ENCODE results near the gene SH3GL3. TPM values are rescaled to one million over a fixed set of nuclear protein-coding genes. Genes with fewer than 3 reads are reported as not detected.

The SH3GL3 gene
- total and polyA plus RNA-seq, 2 of the 13 experiments (the other 11 are each of a cell fraction or from before 2014, with no cell fraction given) = not detected

- BruUV-seq (replicated peaks) = no TSS peak
- ATAC-seq = no peak
- TF ChIP-seq ZFP36 (IDR thresholded peaks at IDR 0.05; ENCODE audit: borderline replicate concordance, low read depth, low read length, partially characterized antibody) = no peak
- TF ChIP-seq ZNF546 (CRISPR knock-in tag; conservative IDR thresholded peaks at IDR 0.05) = no peak
- no peak for TF ChIP-seq ZNF530 (CRISPR knock-in tag; IDR thresholded peaks at IDR 0.05; ENCODE audit: low read depth)
- TF ChIP-seq ETV6 (CRISPR knock-in tag; conservative IDR thresholded peaks at IDR 0.05) = no peak
- TF ChIP-seq RBM39 (IDR thresholded peaks at IDR 0.05; ENCODE audit: low read depth, low read length, poor library complexity, severe bottlenecking) = no peak
- no peak for TF ChIP-seq EED (CRISPR knock-in tag; IDR thresholded peaks at IDR 0.05)
- no peak for TF ChIP-seq NFKB2 (CRISPR knock-in tag; IDR thresholded peaks at IDR 0.05; ENCODE audit: borderline replicate concordance)
- no peak for TF ChIP-seq TOPORS (CRISPR knock-in tag; IDR thresholded peaks at IDR 0.05)
- H2AFZ ChIP-seq (ENCODE audit: low read length) = no peak overlapping the region
- POLR2A ChIA-PET = no interaction called here
- CTCF ChIA-PET (ENCODE audit: low intra/inter-chr PET ratio, low total read pairs) = no interaction called here
- no peak for DNase-seq (ENCODE audit: low spot score)
- H3K79me2 ChIP-seq (ENCODE audit: insufficient read depth, low read length) = no peaks in the 10 kb centered on the region
- H4K20me1 ChIP-seq (ENCODE audit: insufficient read depth, low read length) = no peaks in the 10 kb centered on the region
- no peak overlapping the region for H3K4me2 ChIP-seq (ENCODE audit: low read depth, low read length)
- peaks cover 0 to 3% of the 10 kb centered on the region in 2 experiments; a peak in 2 of 5 replicates for H3K27me3 ChIP-seq (ENCODE audit: control insufficient read depth in 1 of 2, insufficient read depth in 2 of 2, low read length in 2 of 2)
- intact Hi-C loops (cut with micrococcal nuclease; ENCODE audit: unreplicated experiment) (no loop called here), in situ Hi-C loops (cut with HindIII; ENCODE audit: extremely low pct_ligation_motif_present, low pct_unique_long_range_greater_than_20kb) (no loop called here)
- no peak overlapping the region for H3K9ac ChIP-seq (ENCODE audit: insufficient read depth, low read depth, low read length)
- no peaks in the 10 kb centered on the region for H3K36me3 ChIP-seq (replicated peaks in 1 of 2; ENCODE audit: control insufficient read depth in 1 of 2, insufficient read depth in 2 of 2, low read length in 2 of 2)
- no peak overlapping the region for H3K4me3 ChIP-seq (replicated peaks in 1 of 3; ENCODE audit: insufficient read depth in 1 of 3, low read depth in 2 of 3, low read length in 3 of 3)
- FAIRE-seq = no peak
- no peaks in the 10 kb centered on the region for H3K4me1 ChIP-seq (ENCODE audit: insufficient read depth, low read length)
- no peaks in the 10 kb centered on the region for H3K9me3 ChIP-seq (ENCODE audit: low read length)
- H3K27ac ChIP-seq (ENCODE audit: extremely low read length, insufficient read depth, low read length) = no peak overlapping the region
- 28% methylated on average over 8 of the region's 8 CpGs for WGBS (ENCODE audit: low lambda C conversion rate)
These were observed 65.3 kb downstream of the SH3GL3 start for GRCh38 chr15:83512459-83512858.

GRCh38 chr15:83514584-83514983, 67.4 kb downstream of the SH3GL3 start:
- H3K9ac ChIP-seq (ENCODE audit: insufficient read depth, low read depth, low read length) = no peak overlapping the region
- H3K4me1 ChIP-seq (ENCODE audit: insufficient read depth, low read length) = no peaks in the 10 kb centered on the region
- DNase-seq (ENCODE audit: low spot score) (no peak), ATAC-seq (no peak), FAIRE-seq (no peak)
- intact Hi-C loops (cut with micrococcal nuclease; ENCODE audit: unreplicated experiment) = no loop called here
- TF ChIP-seq AGO1 (IDR thresholded peaks at IDR 0.05; ENCODE audit: low read depth, low read length, poor library complexity, severe bottlenecking) (no peak), ZEB1 (IDR thresholded peaks at IDR 0.05; ENCODE audit: insufficient replicate concordance, low read depth) (no peak)
- H3K36me3 ChIP-seq (replicated peaks in 1 of 2; ENCODE audit: control insufficient read depth in 1 of 2, insufficient read depth in 2 of 2, low read length in 2 of 2) = no peaks in the 10 kb centered on the region
- in situ Hi-C loops (cut with HindIII; ENCODE audit: extremely low pct_ligation_motif_present, low pct_unique_long_range_greater_than_20kb) = no loop called here
- 5% methylated on average over 4 of the region's 4 CpGs for WGBS (ENCODE audit: low lambda C conversion rate)
- H3K9me3 ChIP-seq (ENCODE audit: low read length) = no peaks in the 10 kb centered on the region
- POLR2A ChIA-PET = no interaction called here
- no peak overlapping the region for H2AFZ ChIP-seq (ENCODE audit: low read length)
- H3K4me2 ChIP-seq (ENCODE audit: low read depth, low read length) = no peak overlapping the region
- BruUV-seq (replicated peaks) = no TSS peak
- peaks cover 0 to 3% of the 10 kb centered on the region in 2 experiments; a peak in 1 of 5 replicates for H3K27me3 ChIP-seq (ENCODE audit: control insufficient read depth in 1 of 2, insufficient read depth in 2 of 2, low read length in 2 of 2)
- no peak overlapping the region for H3K27ac ChIP-seq (ENCODE audit: extremely low read length, insufficient read depth, low read length)
- H3K79me2 ChIP-seq (ENCODE audit: insufficient read depth, low read length) = no peaks in the 10 kb centered on the region
- no peaks in the 10 kb centered on the region for H4K20me1 ChIP-seq (ENCODE audit: insufficient read depth, low read length)
- CTCF ChIA-PET (ENCODE audit: low intra/inter-chr PET ratio, low total read pairs) = no interaction called here
- no peak overlapping the region for H3K4me3 ChIP-seq (replicated peaks in 1 of 3; ENCODE audit: insufficient read depth in 1 of 3, low read depth in 2 of 3, low read length in 3 of 3)

Measured in HepG2 (cell line).